LNCaP clone FGC (cell line): ENCODE data around the gene NMT1.

Experiments used
- DNase-seq: peaks from one replicate; pipeline ENCODE4 v3.0.0-alpha.2; 2011; ENCODE audit warnings: low read depth
- H3K4me3 ChIP-seq: 2 replicates; pipeline ENCODE4 v1.5.1; 2011; ENCODE audit warnings: mild to moderate bottlenecking, low read depth, low read length, control low read depth
- TF ChIP-seq, protein P1 (sequence below): IDR thresholded peaks from 2 replicates; pipeline ENCODE4 v1.5.1; 2012; ENCODE audit warnings: mild to moderate bottlenecking; ENCODE audit not compliant: control insufficient read depth, insufficient read depth; ENCODE audit errors: extremely low read depth

The NMT1 gene

DNA sequence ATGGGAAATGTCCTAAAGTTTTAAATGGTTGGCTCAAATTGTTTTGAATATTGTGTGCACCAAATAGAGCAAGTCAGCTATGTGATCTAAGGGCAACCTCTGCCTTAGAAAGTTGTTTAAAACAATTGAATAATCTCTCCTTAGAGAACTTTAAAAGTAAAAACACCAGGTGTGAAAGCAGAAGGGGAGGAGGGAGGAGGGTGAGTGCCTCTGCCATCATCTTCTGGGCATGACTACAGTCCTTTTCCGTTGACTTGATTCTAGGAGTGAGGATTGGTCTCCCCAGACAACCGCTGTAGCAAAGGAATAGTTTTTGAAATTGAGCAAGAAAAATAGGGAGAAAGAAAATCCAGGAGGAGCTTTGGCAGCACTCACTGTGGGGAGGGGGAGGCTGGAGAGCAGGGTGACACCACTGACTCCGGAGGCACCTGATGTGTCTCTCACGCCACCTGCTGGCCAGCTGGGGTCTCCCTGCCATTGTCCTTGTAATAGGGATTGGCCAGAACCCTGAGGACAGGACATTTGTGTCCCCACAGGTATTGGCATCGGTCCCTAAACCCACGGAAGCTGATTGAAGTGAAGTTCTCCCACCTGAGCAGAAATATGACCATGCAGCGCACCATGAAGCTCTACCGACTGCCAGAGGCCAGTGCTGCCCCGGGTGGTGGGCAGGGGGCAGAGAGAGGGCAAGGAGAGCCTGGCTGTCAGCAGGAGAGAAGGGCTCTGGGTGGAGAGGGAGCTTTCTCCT is 37.9 kb downstream of the NMT1 start:
- no peak for DNase-seq
- TF ChIP-seq, protein P1, sequence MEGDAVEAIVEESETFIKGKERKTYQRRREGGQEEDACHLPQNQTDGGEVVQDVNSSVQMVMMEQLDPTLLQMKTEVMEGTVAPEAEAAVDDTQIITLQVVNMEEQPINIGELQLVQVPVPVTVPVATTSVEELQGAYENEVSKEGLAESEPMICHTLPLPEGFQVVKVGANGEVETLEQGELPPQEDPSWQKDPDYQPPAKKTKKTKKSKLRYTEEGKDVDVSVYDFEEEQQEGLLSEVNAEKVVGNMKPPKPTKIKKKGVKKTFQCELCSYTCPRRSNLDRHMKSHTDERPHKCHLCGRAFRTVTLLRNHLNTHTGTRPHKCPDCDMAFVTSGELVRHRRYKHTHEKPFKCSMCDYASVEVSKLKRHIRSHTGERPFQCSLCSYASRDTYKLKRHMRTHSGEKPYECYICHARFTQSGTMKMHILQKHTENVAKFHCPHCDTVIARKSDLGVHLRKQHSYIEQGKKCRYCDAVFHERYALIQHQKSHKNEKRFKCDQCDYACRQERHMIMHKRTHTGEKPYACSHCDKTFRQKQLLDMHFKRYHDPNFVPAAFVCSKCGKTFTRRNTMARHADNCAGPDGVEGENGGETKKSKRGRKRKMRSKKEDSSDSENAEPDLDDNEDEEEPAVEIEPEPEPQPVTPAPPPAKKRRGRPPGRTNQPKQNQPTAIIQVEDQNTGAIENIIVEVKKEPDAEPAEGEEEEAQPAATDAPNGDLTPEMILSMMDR, result peak; percentile 94
- H3K4me3 ChIP-seq, result no peak overlapping the region

DNA sequence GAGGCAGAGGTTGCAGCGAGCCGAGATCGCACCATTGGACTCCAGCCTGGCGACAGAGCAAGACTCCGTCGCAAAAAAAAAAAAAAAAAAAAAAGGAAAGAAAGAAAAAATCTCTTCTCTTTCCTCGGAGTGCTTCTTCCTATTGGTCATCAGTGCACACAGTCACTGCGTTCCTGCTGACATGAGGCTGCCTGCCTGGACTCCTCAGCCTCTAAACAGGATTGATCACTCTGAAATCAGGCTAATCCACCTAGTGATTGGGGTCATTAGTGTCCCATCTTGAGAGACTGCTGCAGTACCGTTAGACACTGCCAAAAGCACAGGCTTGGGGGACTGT is 40.4 kb downstream of the NMT1 start:
- DNase-seq, result no peak
- no peak overlapping the region for H3K4me3 ChIP-seq
- TF ChIP-seq, protein P1, result no peak

DNA sequence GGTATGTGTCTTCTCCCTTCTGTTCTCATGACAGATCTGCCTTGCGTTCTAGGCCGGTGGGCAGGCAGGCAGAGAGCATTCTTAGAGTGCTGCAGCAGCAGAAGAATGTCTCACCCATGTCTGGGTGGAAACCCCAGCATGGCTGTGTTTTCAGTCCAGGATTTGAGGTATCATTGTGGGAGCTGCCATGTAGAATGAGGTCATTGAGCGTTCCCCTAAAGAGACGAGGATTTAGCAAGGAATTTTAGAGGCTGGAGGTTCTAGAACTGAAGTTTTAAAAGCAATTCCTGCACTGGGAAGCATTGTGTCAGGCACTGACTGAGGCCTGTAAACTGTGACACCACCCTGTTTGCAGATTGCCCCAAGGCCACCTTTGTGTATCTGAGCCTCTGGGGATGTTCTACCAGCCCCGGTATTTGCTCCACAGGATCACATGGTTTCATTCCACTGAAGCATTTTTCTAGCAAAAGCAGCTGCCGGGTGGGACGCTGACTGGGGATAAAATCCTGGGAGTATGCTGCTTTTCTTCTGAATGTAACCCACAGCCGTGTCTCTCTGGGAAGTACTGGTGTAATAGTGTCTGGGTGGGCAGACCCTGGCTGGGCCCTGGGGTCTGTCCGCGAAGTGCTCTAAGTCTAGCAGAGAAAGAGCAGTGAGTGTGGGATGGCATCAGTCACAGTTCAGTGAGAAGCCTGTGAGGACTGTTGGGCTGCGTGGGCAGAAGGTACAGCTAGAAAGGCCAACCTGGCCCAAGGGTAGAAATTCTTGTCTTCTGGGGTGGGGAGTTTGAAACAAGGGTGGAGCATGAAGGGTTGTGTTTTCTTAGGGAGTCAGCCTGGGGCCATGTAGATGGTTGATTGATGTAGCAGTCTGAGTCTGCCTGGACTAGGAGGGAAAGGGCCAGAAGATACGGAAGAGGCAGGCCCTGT is 41.0 kb downstream of the NMT1 start:
- TF ChIP-seq, protein P1, result no peak
- DNase-seq, result no peak
- H3K4me3 ChIP-seq, result no peak overlapping the region

DNA sequence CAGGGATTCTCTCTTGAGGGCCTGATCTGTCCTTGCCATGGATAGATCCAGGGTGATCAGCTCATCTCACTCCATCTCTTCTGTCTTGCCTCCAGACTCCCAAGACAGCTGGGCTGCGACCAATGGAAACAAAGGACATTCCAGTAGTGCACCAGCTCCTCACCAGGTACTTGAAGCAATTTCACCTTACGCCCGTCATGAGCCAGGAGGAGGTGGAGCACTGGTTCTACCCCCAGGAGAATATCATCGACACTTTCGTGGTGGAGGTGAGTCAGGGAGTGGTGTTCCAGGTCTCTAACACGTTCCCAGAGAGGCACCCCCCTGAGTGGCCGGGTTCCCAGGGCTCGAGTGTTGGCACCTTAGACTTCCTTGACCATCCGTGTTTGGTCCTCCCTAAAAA is 41.7 kb downstream of the NMT1 start:
- no peak for DNase-seq
- no peak overlapping the region for H3K4me3 ChIP-seq
- TF ChIP-seq, protein P1, result no peak

DNA sequence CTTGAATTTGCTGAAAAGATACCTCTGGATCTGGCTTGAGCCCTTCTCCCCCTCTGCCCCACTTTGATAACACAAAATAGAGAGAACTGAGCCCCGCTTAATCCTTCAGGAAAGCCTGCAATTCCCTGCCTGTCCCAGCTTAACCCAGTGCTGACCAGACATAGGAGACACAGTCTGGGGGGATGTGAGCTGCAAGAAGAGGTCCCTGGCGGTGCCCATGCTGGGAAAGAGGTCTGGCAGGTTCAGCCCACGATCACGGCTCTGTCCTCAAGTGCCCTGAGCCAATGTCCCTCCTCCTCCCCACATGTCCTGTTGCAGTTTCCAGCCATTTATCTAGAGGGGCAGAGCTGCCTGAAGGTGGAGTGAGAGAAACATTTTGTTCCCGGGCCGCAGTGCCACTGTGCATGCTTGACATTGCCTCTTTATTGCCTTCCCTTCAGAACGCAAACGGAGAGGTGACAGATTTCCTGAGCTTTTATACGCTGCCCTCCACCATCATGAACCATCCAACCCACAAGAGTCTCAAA is 42.2 kb downstream of the NMT1 start:
- TF ChIP-seq, protein P1, result no peak
- H3K4me3 ChIP-seq, result no peak overlapping the region
- no peak for DNase-seq

DNA sequence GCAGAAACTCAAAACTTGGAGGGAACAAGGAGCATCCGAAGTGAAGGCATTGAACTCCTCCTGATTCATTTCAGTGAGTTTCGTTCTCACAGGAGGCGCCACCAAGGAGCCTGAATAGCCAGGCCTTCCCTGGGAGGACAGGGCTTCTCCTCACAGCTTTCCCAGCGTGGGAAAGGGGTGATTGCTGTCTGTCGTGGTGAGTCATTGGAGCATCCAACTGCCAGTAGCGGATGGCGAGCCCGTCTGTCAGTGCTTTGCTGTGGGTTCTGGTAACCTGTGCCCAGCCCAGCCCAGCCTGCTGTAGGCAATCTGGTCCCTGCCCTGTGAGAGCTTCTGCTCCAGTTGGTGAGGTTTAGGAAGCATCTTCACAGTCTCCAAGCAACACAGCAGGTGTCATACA is 42.9 kb downstream of the NMT1 start:
- no peak overlapping the region for H3K4me3 ChIP-seq
- no peak for DNase-seq
- TF ChIP-seq, protein P1, result no peak
